Kidney (tissue), 14 donors: ENCODE results near the gene ZNF385C. TPM values are rescaled to one million over a fixed set of nuclear protein-coding genes. Genes with fewer than 3 reads are reported as not detected.

Source experiments
- DNase-seq, 5 donors: peaks; one replicate each; pipeline ENCODE4 v3.0.0-alpha.2; 2013 to 2020
- FAIRE-seq: peaks from 2 replicates; lab custom pipeline; 2012; peaks lifted over from hg19 to GRCh38; lab: Jason Lieb, UNC
- H3K27ac ChIP-seq, 2 donors: one replicate each; pipeline ENCODE4 v1.7.0; 2013; ENCODE audit warnings: low read depth in 2 of 2, low read length in 2 of 2, inconsistent platforms in 1 of 2
- H3K27me3 ChIP-seq: one replicate; pipeline ENCODE4 v1.7.1; 2013; ENCODE audit warnings: low read length, inconsistent platforms; ENCODE audit not compliant: control insufficient read depth, insufficient read depth
- H3K36me3 ChIP-seq, 3 donors: one replicate each; pipeline versions ENCODE4 v1.7.0 to v1.7.1; 2013; ENCODE audit warnings: low read length in 3 of 3, control low read depth in 1 of 3, inconsistent platforms in 1 of 3; ENCODE audit not compliant: insufficient read depth in 3 of 3, control insufficient read depth in 2 of 3
- H3K4me1 ChIP-seq, 3 donors: one replicate each; pipeline versions ENCODE4 v1.7.0 to v1.7.1; 2013; ENCODE audit warnings: low read length in 3 of 3, inconsistent platforms in 1 of 3, low read depth in 1 of 3; ENCODE audit not compliant: control insufficient read depth in 2 of 3, insufficient read depth in 2 of 3
- H3K4me3 ChIP-seq, 3 donors: one replicate each; pipeline versions ENCODE4 v1.7.0 to v1.8.1; 2013; ENCODE audit warnings: low read length in 3 of 3, control low read depth in 1 of 3, inconsistent platforms in 1 of 3
- H3K9ac ChIP-seq, 3 donors: one replicate each; pipeline versions ENCODE4 v1.7.0 to v1.7.1; 2013; ENCODE audit warnings: low read length in 3 of 3, control low read depth in 1 of 3, inconsistent platforms in 1 of 3
- H3K9me3 ChIP-seq, 3 donors: one replicate each; pipeline versions ENCODE4 v1.7.0 to v1.7.1; 2013; ENCODE audit warnings: low read length in 3 of 3, control low read depth in 1 of 3, inconsistent platforms in 1 of 3; ENCODE audit not compliant: control insufficient read depth in 2 of 3, insufficient read depth in 1 of 3
- intact Hi-C: fragments of 100-400 bp; cut with DNase I; formaldehyde crosslinking; loops from one replicate; pipeline ENCODE4 v1.11.1; 2022
- polyA plus RNA-seq: library from polyadenylated mRNA; stranded (reverse); fragments of 350-450 nt; fragmentation: Illumina TruSeq; extraction: RNeasy Lipid Tissue Mini Kit (QIAGEN cat#74804); gene quantifications from one replicate; pipeline ENCODE4 v1.2.3, GENCODE V29; 2014; ENCODE audit warnings: low read depth, low replicate concordance; ENCODE audit not compliant: insufficient read depth
- total RNA-seq: library from RNA; stranded (reverse); fragmentation: NEBNext Ultra II Directional; extraction: Animal tissue kit (Norgen Biotek cat#: 25700); gene quantifications from one replicate; pipeline ENCODE4 v1.2.1, GENCODE V29; 2021
- TF ChIP-seq, protein P1 (sequence below): IDR thresholded peaks from 3 replicates; pipeline ENCODE4 v1.5.1; 2012; ENCODE audit warnings: mild to moderate bottlenecking, moderate library complexity, borderline replicate concordance; ENCODE audit not compliant: insufficient read depth; ENCODE audit errors: extremely low read depth
- donor health status: control.
- donor health status: control.
- donor health status: control.
- donor health status: control.
- donor health status: control.
- donor health status: DM: yes; HTN: yes; CAD: no.
- donor health status: Normal renal cell carcinoma (clear cell type).

Gene ZNF385C
- total and polyA plus RNA-seq, 2 donors from 2014 or later, result 1.1 to 1.2 TPM

DNA sequence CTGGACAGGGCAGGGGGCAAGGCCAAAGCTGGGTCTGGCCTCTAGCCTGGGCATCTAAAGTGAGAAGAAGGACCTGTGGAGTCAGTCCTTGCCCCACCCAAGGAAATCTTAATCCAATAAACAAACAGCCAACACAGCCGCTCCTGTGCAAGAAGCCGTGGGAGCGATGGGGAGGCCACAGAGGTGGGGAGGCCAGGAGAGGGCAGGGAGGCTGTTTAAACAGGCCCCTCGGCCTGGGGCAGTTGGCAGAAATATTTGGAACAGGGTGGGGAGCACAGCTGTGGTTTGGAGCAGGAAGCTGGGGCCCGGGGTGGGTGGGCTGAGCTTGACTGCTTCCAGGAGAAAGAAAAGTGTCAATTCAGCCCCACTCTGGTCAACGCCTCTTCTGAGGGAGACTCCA is 5.3 kb downstream of the ZNF385C start:
- Histone ChIP-seq H3K4me3 (no peak overlapping the region), H3K27ac (no peak overlapping the region), H3K4me1 (peaks cover 0 to 2% (median 0%) of the 10 kb centered on the region in 3 donors), H3K9ac (no peak overlapping the region), H3K9me3 (no peaks in the 10 kb centered on the region), H3K36me3 (no peaks in the 10 kb centered on the region), H3K27me3 (peaks cover 11% of the 10 kb centered on the region)
- intact Hi-C loops, result no loop called here
- DNase-seq (no peak), FAIRE-seq (no peak)
- TF ChIP-seq, protein P1, sequence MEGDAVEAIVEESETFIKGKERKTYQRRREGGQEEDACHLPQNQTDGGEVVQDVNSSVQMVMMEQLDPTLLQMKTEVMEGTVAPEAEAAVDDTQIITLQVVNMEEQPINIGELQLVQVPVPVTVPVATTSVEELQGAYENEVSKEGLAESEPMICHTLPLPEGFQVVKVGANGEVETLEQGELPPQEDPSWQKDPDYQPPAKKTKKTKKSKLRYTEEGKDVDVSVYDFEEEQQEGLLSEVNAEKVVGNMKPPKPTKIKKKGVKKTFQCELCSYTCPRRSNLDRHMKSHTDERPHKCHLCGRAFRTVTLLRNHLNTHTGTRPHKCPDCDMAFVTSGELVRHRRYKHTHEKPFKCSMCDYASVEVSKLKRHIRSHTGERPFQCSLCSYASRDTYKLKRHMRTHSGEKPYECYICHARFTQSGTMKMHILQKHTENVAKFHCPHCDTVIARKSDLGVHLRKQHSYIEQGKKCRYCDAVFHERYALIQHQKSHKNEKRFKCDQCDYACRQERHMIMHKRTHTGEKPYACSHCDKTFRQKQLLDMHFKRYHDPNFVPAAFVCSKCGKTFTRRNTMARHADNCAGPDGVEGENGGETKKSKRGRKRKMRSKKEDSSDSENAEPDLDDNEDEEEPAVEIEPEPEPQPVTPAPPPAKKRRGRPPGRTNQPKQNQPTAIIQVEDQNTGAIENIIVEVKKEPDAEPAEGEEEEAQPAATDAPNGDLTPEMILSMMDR, result no peak

- Histone ChIP-seq H3K36me3 (no peaks in the 10 kb centered on the region), H3K4me1 (no peaks in the 10 kb centered on the region), H3K9ac (no peak overlapping the region), H3K27ac (no peak overlapping the region), H3K9me3 (no peaks in the 10 kb centered on the region), H3K27me3 (no peaks in the 10 kb centered on the region), H3K4me3 (no peak overlapping the region)
- no peak for FAIRE-seq
- TF ChIP-seq, protein P1, result no peak
- DNase-seq, result no peak
- intact Hi-C loops, result no loop called here
Measured at GRCh38 chr17:42090964-42091790, 7.1 kb downstream of the ZNF385C start.

DNA sequence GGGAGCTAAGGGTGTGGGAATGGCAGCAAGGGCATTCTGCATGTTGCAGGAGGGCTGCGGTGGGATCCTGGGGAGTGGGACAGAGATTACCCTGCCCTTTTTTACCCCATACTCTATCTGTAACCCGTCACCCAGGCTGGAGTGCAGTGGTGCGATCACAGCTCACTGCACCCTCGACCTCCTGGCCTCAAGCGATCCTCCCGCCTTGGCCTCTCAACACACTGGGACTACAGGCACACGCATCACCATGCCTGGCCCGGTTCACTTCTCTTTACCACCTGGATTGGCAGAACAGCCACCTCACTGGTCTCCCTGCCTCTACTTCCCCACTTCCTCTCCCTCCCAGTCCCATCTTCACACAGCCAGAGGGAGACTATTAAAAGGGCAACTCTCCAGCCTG is 9.5 kb downstream of the ZNF385C start:
- H3K4me3 ChIP-seq, result no peak overlapping the region
- no peaks in the 10 kb centered on the region for H3K9me3 ChIP-seq
- H3K36me3 ChIP-seq, result no peaks in the 10 kb centered on the region
- no peak overlapping the region for H3K27ac ChIP-seq
- no peaks in the 10 kb centered on the region for H3K27me3 ChIP-seq
- DNase-seq (no peak), FAIRE-seq (no peak)
- TF ChIP-seq, protein P1, result no peak
- H3K9ac ChIP-seq, result no peak overlapping the region
- H3K4me1 ChIP-seq, result no peaks in the 10 kb centered on the region
- intact Hi-C loops, result no loop called here
